ENCODE measurements around the gene SP1.
"Not testable (repeated sequence)": the region's sequence is repeated elsewhere in the genome, so short reads cannot be mapped to it uniquely, and the experiment has no call there.

DNA sequence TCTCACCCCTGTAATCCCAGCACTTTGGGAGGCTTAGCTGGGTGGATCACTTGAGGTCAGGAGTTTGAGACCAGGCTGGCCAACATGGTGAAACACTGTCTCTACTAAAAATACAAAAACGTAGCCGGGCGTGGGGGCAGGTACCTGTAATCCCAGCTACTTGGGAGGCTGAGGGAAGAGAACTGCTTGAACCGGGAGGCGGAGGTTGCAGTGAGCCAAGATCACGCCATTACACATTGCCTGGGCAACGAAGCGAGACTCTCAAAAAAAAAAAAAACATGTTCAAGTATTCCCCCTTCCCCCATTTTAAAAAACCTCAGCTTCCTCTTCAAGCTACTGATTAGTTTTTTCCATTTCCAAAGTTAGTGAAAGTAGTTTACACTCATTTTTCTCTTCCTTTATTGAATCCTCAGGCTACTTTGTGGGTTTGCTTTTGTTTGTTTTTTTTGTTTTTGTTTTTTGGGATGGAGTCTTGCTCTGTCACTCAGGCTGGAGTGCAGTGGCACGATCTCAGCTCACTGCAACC lies 37.4 kb downstream of the SP1 start:
- TF ChIP-seq, protein P1, sequence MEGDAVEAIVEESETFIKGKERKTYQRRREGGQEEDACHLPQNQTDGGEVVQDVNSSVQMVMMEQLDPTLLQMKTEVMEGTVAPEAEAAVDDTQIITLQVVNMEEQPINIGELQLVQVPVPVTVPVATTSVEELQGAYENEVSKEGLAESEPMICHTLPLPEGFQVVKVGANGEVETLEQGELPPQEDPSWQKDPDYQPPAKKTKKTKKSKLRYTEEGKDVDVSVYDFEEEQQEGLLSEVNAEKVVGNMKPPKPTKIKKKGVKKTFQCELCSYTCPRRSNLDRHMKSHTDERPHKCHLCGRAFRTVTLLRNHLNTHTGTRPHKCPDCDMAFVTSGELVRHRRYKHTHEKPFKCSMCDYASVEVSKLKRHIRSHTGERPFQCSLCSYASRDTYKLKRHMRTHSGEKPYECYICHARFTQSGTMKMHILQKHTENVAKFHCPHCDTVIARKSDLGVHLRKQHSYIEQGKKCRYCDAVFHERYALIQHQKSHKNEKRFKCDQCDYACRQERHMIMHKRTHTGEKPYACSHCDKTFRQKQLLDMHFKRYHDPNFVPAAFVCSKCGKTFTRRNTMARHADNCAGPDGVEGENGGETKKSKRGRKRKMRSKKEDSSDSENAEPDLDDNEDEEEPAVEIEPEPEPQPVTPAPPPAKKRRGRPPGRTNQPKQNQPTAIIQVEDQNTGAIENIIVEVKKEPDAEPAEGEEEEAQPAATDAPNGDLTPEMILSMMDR (IDR thresholded peaks at IDR 0.05; ENCODE audit: low read length) = not testable (repeated sequence)
- TF ChIP-seq EZH2 (IDR thresholded peaks at IDR 0.05; ENCODE audit: borderline replicate concordance, low read length) = not testable (repeated sequence)
